SU-DHL-6 (cell line): ENCODE measurements around the gene HSD17B12.

Source experiments
- H2AFZ ChIP-seq: fragments of 200-600 bp; sonication (generic); 2 replicates; pipeline ENCODE4 v1.6.1; 2014; ENCODE audit warnings: low read depth, mild to moderate bottlenecking, moderate library complexity, mixed read lengths, antibody characterized with exemption, low read length; ENCODE audit not compliant: severe bottlenecking
- H3F3A ChIP-seq: fragments of 200-600 bp; shearing (Covaris generic); 2 replicates; pipeline ENCODE4 v1.6.0; 2016; ENCODE audit warnings: antibody characterized with exemption, mild to moderate bottlenecking; ENCODE audit not compliant: insufficient read depth
- H3K27ac ChIP-seq: fragments of 200-600 bp; sonication (generic); 2 replicates; pipeline ENCODE4 v1.5.1; 2016; ENCODE audit warnings: low read depth, mild to moderate bottlenecking, low read length, moderate library complexity, mixed read lengths
- H3K27me3 ChIP-seq: fragments of 200-600 bp; sonication (generic), shearing (Covaris generic); 2 replicates; pipeline ENCODE4 v1.6.0; 2014; ENCODE audit warnings: mild to moderate bottlenecking, low read length
- H3K36me3 ChIP-seq: fragments of 200-600 bp; sonication (generic); 2 replicates; pipeline ENCODE4 v1.6.1; 2014; ENCODE audit warnings: mild to moderate bottlenecking, low read length, mixed read lengths
- H3K4me2 ChIP-seq: fragments of 300-600, 200-600 bp; shearing (Covaris generic), sonication (generic); 2 replicates; pipeline ENCODE4 v1.6.0; 2014; ENCODE audit warnings: low read length, low read depth, mild to moderate bottlenecking; ENCODE audit not compliant: poor library complexity, severe bottlenecking
- H3K4me3 ChIP-seq: fragments of 200-600 bp; sonication (generic); 2 replicates; pipeline ENCODE4 v1.5.1; 2014; ENCODE audit warnings: antibody characterized with exemption, low read length, mild to moderate bottlenecking, mixed read lengths; ENCODE audit not compliant: insufficient read depth, poor library complexity, severe bottlenecking
- H3K79me2 ChIP-seq: fragments of 200-600 bp; sonication (generic); 2 replicates; pipeline ENCODE4 v1.6.1; 2014; ENCODE audit warnings: mild to moderate bottlenecking, low read length, moderate library complexity; ENCODE audit not compliant: insufficient read depth
- H3K9ac ChIP-seq: fragments of 200-600 bp; sonication (generic); 2 replicates; pipeline ENCODE4 v1.7.0; 2014; ENCODE audit warnings: mild to moderate bottlenecking, low read length
- H3K9me2 ChIP-seq: fragments of 200-600 bp; sonication (generic); replicated peaks from 2 replicates; pipeline ENCODE4 v1.6.1; 2014; ENCODE audit warnings: low read length; ENCODE audit not compliant: insufficient read depth
- H3K9me3 ChIP-seq: fragments of 200-600 bp; sonication (generic); 2 replicates; pipeline ENCODE4 v1.6.1; 2014; ENCODE audit warnings: low read length, mixed read lengths; ENCODE audit not compliant: insufficient read depth
- H4K20me1 ChIP-seq: fragments of 200-600 bp; sonication (generic); 2 replicates; pipeline ENCODE4 v1.6.1; 2014; ENCODE audit warnings: low read depth, mild to moderate bottlenecking, antibody characterized with exemption, low read length, moderate library complexity, mixed read lengths
- CTCF ChIP-seq: fragments of 200-600 bp; sonication (generic); IDR thresholded peaks from one replicate; pipeline ENCODE4 v1.5.1; 2017; ENCODE audit warnings: antibody characterized with exemption, mild to moderate bottlenecking, low read length, moderate library complexity; ENCODE audit not compliant: insufficient read depth, poor library complexity, severe bottlenecking
- EZH2phosphoT487 ChIP-seq: fragments of 200-600 bp; sonication (generic), shearing (Covaris generic); conservative IDR thresholded peaks from 2 replicates; pipeline ENCODE4 v1.6.1; 2018; ENCODE audit warnings: mild to moderate bottlenecking, antibody characterized with exemption, low read length, moderate library complexity, mixed read lengths

The HSD17B12 gene

GRCh38 chr11:43832536-43832935, 152.0 kb downstream of the HSD17B12 start:
- TF ChIP-seq EZH2phosphoT487 (no peak), CTCF (no peak)
- no peaks in the 10 kb centered on the region for H4K20me1 ChIP-seq
- H3K4me3 ChIP-seq: no peak overlapping the region
- no peaks in the 10 kb centered on the region for H3K36me3 ChIP-seq
- no peak overlapping the region for H2AFZ ChIP-seq
- no peaks in the 10 kb centered on the region for H3K9me3 ChIP-seq
- H3K27ac ChIP-seq: no peak overlapping the region
- H3K9ac ChIP-seq: no peak overlapping the region
- H3K79me2 ChIP-seq: no peaks in the 10 kb centered on the region
- H3K27me3 ChIP-seq: no peaks in the 10 kb centered on the region
- no peaks in the 10 kb centered on the region for H3F3A ChIP-seq
- H3K4me2 ChIP-seq: no peak overlapping the region
- H3K9me2 ChIP-seq: no peaks in the 10 kb centered on the region

- H3K79me2 ChIP-seq: no peaks in the 10 kb centered on the region
- no peaks in the 10 kb centered on the region for H4K20me1 ChIP-seq
- H3K9me2 ChIP-seq: no peaks in the 10 kb centered on the region
- H3K27me3 ChIP-seq: no peaks in the 10 kb centered on the region
- TF ChIP-seq EZH2phosphoT487 (no peak), CTCF (no peak)
- no peak overlapping the region for H2AFZ ChIP-seq
- no peak overlapping the region for H3K4me3 ChIP-seq
- no peak overlapping the region for H3K27ac ChIP-seq
- no peaks in the 10 kb centered on the region for H3F3A ChIP-seq
- 0 out of 2 replicates have a peak, but pooled peaks cover 3% of the 10 kb centered on the region for H3K36me3 ChIP-seq
- H3K9ac ChIP-seq: no peak overlapping the region
- no peak overlapping the region for H3K4me2 ChIP-seq
- H3K9me3 ChIP-seq: no peaks in the 10 kb centered on the region
Measured at GRCh38 chr11:43833657-43834073, 153.1 kb downstream of the HSD17B12 start.

- Histone ChIP-seq H3K36me3 (0 out of 2 replicates have a peak, but pooled peaks cover 3% of the 10 kb centered on the region), H3K9ac (no peak overlapping the region), H3K27me3 (no peaks in the 10 kb centered on the region), H3K79me2 (no peaks in the 10 kb centered on the region), H3F3A (no peaks in the 10 kb centered on the region), H3K27ac (no peak overlapping the region), H3K9me3 (no peaks in the 10 kb centered on the region), H2AFZ (no peak overlapping the region), H3K4me3 (no peak overlapping the region), H3K4me2 (no peak overlapping the region), H3K9me2 (no peaks in the 10 kb centered on the region), H4K20me1 (no peaks in the 10 kb centered on the region)
- no peak for TF ChIP-seq EZH2phosphoT487
Measured at GRCh38 chr11:43834286-43834685, 153.7 kb downstream of the HSD17B12 start.

GRCh38 chr11:43835104-43835503, 154.6 kb downstream of the HSD17B12 start:
- no peak overlapping the region for H3K9ac ChIP-seq
- H3K4me2 ChIP-seq: no peak overlapping the region
- H2AFZ ChIP-seq: no peak overlapping the region
- H3K27me3 ChIP-seq: no peaks in the 10 kb centered on the region
- H3K4me3 ChIP-seq: no peak overlapping the region
- TF ChIP-seq EZH2phosphoT487: no peak
- TF ChIP-seq CTCF: no peak
- no peaks in the 10 kb centered on the region for H3K9me3 ChIP-seq
- H3K9me2 ChIP-seq: no peaks in the 10 kb centered on the region
- H4K20me1 ChIP-seq: no peaks in the 10 kb centered on the region
- no peaks in the 10 kb centered on the region for H3F3A ChIP-seq
- H3K36me3 ChIP-seq: peaks cover 3% of the 10 kb centered on the region; the same call in 1 of the 2 replicates
- H3K79me2 ChIP-seq: no peaks in the 10 kb centered on the region
- no peak overlapping the region for H3K27ac ChIP-seq
